H1 (cell line): ENCODE measurements around the gene APPL2. TPM values are rescaled to one million over a fixed set of nuclear protein-coding genes. Genes with fewer than 3 reads are reported as not detected.

Source experiments
- ASH2L ChIP-seq: fragments of 200-600, 300-600 bp; sonication (generic); IDR thresholded peaks from one replicate; pipeline ENCODE4 v1.7.1; 2017; ENCODE audit warnings: low read length
- polyA plus RNA-seq, 7 experiments: library from polyadenylated mRNA; depleted of rRNA in 3 of 7; stranded (reverse) in 5 of 7; unstranded in 2 of 7; fragments of >200 nt in 5 of 7; fragments of 200-250 nt in 2 of 7; gene quantifications; 1 replicate in 5 of 7; 2 replicates in 1 of 7; 4 replicates in 1 of 7; pipeline versions ENCODE4 v1.2.1 to v1.2.3, GENCODE V29; 2011 to 2013; ENCODE audit warnings: missing spikeins in 2 of 7, mixed read lengths in 2 of 7
- total RNA-seq: library from RNA; stranded (reverse); fragmentation: NEBNext Ultra II Directional; extraction: Animal tissue kit (Norgen Biotek cat#: 25700); gene quantifications from 2 replicates; pipeline ENCODE4 v1.2.1, GENCODE V29; 2021

APPL2 gene
- total and polyA plus RNA-seq, 2 of the 8 experiments (the other 6 are each of a cell fraction or from before 2014, with no cell fraction given): 8.9 to 22.9 TPM

DNA sequence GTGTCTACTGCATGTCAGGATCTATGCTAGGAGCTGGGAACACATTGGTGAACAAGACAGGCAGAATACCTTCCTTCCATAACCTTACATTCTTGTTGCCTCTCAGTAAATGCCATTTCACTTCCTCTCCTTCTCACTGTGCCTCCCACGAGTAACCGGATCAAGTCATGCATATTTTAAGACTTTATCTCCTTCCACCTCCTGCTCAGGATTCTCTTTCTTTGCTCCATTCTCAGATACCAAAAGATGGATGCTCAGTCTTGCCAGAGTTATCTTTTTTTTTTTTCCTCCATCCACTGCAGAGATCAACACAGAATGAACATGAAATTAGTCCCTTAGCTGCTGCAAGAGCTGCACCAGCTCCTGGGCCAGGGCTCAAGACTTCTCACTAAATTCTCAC is 20.0 kb upstream of the APPL2 start (continued):
- TF ChIP-seq ASH2L: no peak
